NCI-H446 (cell line): ENCODE data around the gene DIP2A.

Experiments used
- DNase-seq, 2 experiments: peaks; one replicate each; lab custom pipeline; 2025; lab: John Stamatoyannopoulos, UW

The DIP2A gene

GRCh38 chr21:46480466-46480865, 21.8 kb downstream of the DIP2A start:
- no peak for DNase-seq

GRCh38 chr21:46482225-46482845, 23.6 kb downstream of the DIP2A start:
- DNase-seq, result no peak

- DNase-seq, result no peak
Measured at GRCh38 chr21:46482846-46483231, 24.1 kb downstream of the DIP2A start.

GRCh38 chr21:46483300-46484295, 24.9 kb downstream of the DIP2A start:
- DNase-seq, result no peak

- DNase-seq, result no peak
Measured at GRCh38 chr21:46486481-46487126, 27.9 kb downstream of the DIP2A start.

GRCh38 chr21:46489162-46489663, 30.5 kb downstream of the DIP2A start:
- no peak for DNase-seq

- DNase-seq, result no peak
Measured at GRCh38 chr21:46489800-46490199, 31.1 kb downstream of the DIP2A start.

GRCh38 chr21:46491553-46491952, 32.9 kb downstream of the DIP2A start:
- no peak for DNase-seq

- no peak for DNase-seq
Measured at GRCh38 chr21:46492851-46493250, 34.2 kb downstream of the DIP2A start.

- no peak for DNase-seq
Measured at GRCh38 chr21:46493828-46494227, 35.1 kb downstream of the DIP2A start.

GRCh38 chr21:46498335-46499050, 39.8 kb downstream of the DIP2A start:
- no peak for DNase-seq

GRCh38 chr21:46500224-46500861, 41.7 kb downstream of the DIP2A start:
- DNase-seq, result no peak

- DNase-seq, result no peak
Measured at GRCh38 chr21:46503922-46504550, 45.3 kb downstream of the DIP2A start.

- DNase-seq, result no peak
Measured at GRCh38 chr21:46504666-46505065, 46.0 kb downstream of the DIP2A start.

- DNase-seq, result no peak
Measured at GRCh38 chr21:46507562-46507961, 48.9 kb downstream of the DIP2A start.

GRCh38 chr21:46509741-46510502, 51.2 kb downstream of the DIP2A start:
- no peak for DNase-seq

GRCh38 chr21:46515109-46515508, 56.4 kb downstream of the DIP2A start:
- peak in 1 of 2 experiments; percentile 27 for DNase-seq

GRCh38 chr21:46516068-46516467, 57.4 kb downstream of the DIP2A start:
- DNase-seq, result no peak

- DNase-seq, result no peak
Measured at GRCh38 chr21:46517361-46517760, 58.7 kb downstream of the DIP2A start.

GRCh38 chr21:46518983-46519583, 60.4 kb downstream of the DIP2A start:
- DNase-seq, result no peak
